WTC11 (cell line): ENCODE data around the gene PTPRN2.

Experiments used
- CTCF ChIP-seq: fragments of 200-600 bp; IDR thresholded peaks from 2 replicates; pipeline ENCODE4 v1.8.0; 2022; ENCODE audit warnings: antibody characterized with exemption
- KAT7 ChIP-seq: sonication (generic); formaldehyde crosslinking; IDR thresholded peaks from 2 replicates; pipeline ENCODE4 v1.8.1; 2023; ENCODE audit warnings: missing genetic modification reagents, mild to moderate bottlenecking, borderline replicate concordance
- RELA ChIP-seq: sonication (generic); formaldehyde crosslinking; IDR thresholded peaks from 2 replicates; pipeline ENCODE4 v1.8.1; 2022; ENCODE audit warnings: missing genetic modification reagents, mild to moderate bottlenecking, borderline replicate concordance

- no peak for TF ChIP-seq KAT7 (CRISPR knock-in tag)
- no peak for TF ChIP-seq CTCF
- TF ChIP-seq RELA, result no peak
Measured at GRCh38 chr7:158473221-158473620, 114.4 kb downstream of the PTPRN2 start.
